ENCODE results near the gene ZNF497. TPM values are rescaled to one million over a fixed set of nuclear protein-coding genes. Genes with fewer than 3 reads are reported as not detected.

ZNF497 gene
- total and polyA plus RNA-seq, 2 of the 13 experiments (the other 11 are each of a cell fraction or from before 2014, with no cell fraction given): 1.5 to 1.9 TPM

DNA sequence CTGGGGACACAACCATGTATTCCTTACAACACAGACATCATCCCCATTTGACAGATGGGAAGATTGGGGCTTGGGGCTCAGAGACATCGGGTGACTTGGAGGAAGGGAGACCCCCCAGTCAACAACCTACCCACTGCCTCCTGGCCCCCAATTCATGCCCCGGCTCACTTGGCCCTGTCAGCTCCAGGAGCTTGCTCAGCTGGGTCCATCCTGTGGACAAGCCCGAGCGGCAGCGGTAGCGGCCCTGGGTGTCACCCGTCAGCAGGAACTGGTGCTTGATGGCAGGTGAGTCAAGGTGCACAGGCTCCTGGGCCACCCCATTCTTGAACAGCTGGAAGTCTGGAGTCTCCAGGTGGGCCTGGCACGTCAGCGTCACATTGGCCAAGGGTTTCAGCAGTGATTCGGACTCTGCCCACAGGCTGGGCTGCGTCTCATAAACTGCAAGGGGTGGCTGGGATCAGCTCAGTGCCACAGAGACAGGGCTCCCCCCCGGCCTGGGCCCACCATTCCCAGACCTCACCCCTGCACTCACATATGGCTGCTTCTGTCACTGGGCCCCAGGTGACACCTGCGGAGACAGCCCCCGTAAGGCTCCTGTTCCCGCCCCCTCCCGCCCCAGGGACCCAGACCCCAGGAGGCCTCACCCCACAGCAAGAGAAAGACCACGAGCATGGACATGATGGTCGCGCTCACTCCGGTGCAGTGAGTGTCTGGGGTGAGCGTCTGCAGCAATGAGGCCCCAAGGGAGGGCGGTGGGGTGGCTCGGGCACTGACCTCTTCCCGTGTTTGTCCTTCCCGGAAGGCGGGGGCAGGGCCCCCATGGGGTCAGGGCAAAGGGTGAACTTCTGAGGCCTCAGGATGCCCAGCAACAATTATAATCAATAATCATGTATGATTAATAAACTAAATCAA is 9.5 kb downstream of the ZNF497 start, which contains the start of gene A1BG (continued):
- peak; percentile 41; the same call in 1 of the 2 replicates for TF ChIP-seq TCF7 (IDR thresholded peaks at IDR 0.05; ENCODE audit: low read depth)
- no peak for TF ChIP-seq ZNF12 (CRISPR knock-in tag; IDR thresholded peaks at IDR 0.05)
- no peak for TF ChIP-seq REPIN1 (CRISPR knock-in tag; IDR thresholded peaks at IDR 0.05; ENCODE audit: borderline replicate concordance, low read depth)
- no peak for TF ChIP-seq ZNF432 (CRISPR knock-in tag; IDR thresholded peaks at IDR 0.05; ENCODE audit: borderline replicate concordance)
- no peak for TF ChIP-seq ZSCAN12 (CRISPR knock-in tag; IDR thresholded peaks at IDR 0.05)
- no peak for TF ChIP-seq ZFP82 (CRISPR knock-in tag; IDR thresholded peaks at IDR 0.05; ENCODE audit: borderline replicate concordance)
- TF ChIP-seq SYNCRIP (IDR thresholded peaks at IDR 0.05; ENCODE audit: insufficient read depth, low read depth, low read length): no peak
- TF ChIP-seq, protein P1, sequence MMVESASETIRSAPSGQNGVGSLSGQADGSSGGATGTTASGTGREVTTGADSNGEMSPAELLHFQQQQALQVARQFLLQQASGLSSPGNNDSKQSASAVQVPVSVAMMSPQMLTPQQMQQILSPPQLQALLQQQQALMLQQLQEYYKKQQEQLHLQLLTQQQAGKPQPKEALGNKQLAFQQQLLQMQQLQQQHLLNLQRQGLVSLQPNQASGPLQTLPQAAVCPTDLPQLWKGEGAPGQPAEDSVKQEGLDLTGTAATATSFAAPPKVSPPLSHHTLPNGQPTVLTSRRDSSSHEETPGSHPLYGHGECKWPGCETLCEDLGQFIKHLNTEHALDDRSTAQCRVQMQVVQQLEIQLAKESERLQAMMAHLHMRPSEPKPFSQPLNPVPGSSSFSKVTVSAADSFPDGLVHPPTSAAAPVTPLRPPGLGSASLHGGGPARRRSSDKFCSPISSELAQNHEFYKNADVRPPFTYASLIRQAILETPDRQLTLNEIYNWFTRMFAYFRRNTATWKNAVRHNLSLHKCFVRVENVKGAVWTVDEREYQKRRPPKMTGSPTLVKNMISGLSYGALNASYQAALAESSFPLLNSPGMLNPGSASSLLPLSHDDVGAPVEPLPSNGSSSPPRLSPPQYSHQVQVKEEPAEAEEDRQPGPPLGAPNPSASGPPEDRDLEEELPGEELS (CRISPR knock-in tag; IDR thresholded peaks at IDR 0.05): peak; percentile 52; the same call in 1 of the 2 replicates
- TF ChIP-seq, protein P2, sequence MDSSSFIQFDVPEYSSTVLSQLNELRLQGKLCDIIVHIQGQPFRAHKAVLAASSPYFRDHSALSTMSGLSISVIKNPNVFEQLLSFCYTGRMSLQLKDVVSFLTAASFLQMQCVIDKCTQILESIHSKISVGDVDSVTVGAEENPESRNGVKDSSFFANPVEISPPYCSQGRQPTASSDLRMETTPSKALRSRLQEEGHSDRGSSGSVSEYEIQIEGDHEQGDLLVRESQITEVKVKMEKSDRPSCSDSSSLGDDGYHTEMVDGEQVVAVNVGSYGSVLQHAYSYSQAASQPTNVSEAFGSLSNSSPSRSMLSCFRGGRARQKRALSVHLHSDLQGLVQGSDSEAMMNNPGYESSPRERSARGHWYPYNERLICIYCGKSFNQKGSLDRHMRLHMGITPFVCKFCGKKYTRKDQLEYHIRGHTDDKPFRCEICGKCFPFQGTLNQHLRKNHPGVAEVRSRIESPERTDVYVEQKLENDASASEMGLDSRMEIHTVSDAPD (CRISPR knock-in tag; IDR thresholded peaks at IDR 0.05): no peak
- TF ChIP-seq, protein P3, sequence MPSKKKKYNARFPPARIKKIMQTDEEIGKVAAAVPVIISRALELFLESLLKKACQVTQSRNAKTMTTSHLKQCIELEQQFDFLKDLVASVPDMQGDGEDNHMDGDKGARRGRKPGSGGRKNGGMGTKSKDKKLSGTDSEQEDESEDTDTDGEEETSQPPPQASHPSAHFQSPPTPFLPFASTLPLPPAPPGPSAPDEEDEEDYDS (CRISPR knock-in tag; IDR thresholded peaks at IDR 0.05): no peak
- no peak for TF ChIP-seq SRSF1 (optimal IDR thresholded peaks at IDR 0.05; ENCODE audit: low read depth, low read length)
- TF ChIP-seq ZBTB8A (CRISPR knock-in tag; IDR thresholded peaks at IDR 0.05; ENCODE audit: borderline replicate concordance, low read depth): no peak
- TF ChIP-seq ZNF775 (CRISPR knock-in tag; IDR thresholded peaks at IDR 0.05; ENCODE audit: borderline replicate concordance): no peak
- 0 out of 2 replicates have a peak, but pooled peaks have one; percentile 18 for TF ChIP-seq ZSCAN21 (CRISPR knock-in tag; IDR thresholded peaks at IDR 0.05; ENCODE audit: borderline replicate concordance)
- TF ChIP-seq ZNF329 (CRISPR knock-in tag; IDR thresholded peaks at IDR 0.05; ENCODE audit: low read depth): no peak; the same call in 1 of the 2 replicates
- TF ChIP-seq, protein P4, sequence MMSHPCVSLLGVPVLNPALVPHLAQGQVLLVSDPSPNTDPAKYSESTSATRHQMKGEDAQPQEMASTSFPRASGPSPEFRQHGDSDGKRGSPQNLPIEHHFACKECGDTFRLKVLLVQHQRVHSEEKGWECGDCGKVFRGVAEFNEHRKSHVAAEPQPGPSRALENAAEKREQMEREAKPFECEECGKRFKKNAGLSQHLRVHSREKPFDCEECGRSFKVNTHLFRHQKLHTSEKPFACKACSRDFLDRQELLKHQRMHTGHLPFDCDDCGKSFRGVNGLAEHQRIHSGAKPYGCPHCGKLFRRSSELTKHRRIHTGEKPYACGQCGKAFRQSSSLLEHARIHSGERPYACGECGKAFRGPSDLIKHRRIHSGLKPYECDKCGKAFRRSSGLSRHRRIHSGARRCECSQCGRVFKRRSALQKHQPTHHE (CRISPR knock-in tag; IDR thresholded peaks at IDR 0.05; ENCODE audit: borderline replicate concordance): no peak
- no peak for TF ChIP-seq SOX6 (IDR thresholded peaks at IDR 0.05)
- peak; percentile 72 for TF ChIP-seq SOX6 (CRISPR knock-in tag; IDR thresholded peaks at IDR 0.05)
- TF ChIP-seq, protein P5, sequence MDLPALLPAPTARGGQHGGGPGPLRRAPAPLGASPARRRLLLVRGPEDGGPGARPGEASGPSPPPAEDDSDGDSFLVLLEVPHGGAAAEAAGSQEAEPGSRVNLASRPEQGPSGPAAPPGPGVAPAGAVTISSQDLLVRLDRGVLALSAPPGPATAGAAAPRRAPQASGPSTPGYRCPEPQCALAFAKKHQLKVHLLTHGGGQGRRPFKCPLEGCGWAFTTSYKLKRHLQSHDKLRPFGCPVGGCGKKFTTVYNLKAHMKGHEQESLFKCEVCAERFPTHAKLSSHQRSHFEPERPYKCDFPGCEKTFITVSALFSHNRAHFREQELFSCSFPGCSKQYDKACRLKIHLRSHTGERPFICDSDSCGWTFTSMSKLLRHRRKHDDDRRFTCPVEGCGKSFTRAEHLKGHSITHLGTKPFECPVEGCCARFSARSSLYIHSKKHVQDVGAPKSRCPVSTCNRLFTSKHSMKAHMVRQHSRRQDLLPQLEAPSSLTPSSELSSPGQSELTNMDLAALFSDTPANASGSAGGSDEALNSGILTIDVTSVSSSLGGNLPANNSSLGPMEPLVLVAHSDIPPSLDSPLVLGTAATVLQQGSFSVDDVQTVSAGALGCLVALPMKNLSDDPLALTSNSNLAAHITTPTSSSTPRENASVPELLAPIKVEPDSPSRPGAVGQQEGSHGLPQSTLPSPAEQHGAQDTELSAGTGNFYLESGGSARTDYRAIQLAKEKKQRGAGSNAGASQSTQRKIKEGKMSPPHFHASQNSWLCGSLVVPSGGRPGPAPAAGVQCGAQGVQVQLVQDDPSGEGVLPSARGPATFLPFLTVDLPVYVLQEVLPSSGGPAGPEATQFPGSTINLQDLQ (CRISPR knock-in tag; IDR thresholded peaks at IDR 0.05): no peak
- no peak for TF ChIP-seq TAF1 (CRISPR knock-in tag; IDR thresholded peaks at IDR 0.05)
